Measurements from ENCODE around the gene CCDC78. TPM values are rescaled to one million over a fixed set of nuclear protein-coding genes. Genes with fewer than 3 reads are reported as not detected.

CCDC78 gene
- total and polyA plus RNA-seq, 2 of the 13 experiments (the other 11 are each of a cell fraction or from before 2014, with no cell fraction given): 0.53 to 1.5 TPM

- TF ChIP-seq GPBP1L1 (CRISPR knock-in tag; IDR thresholded peaks at IDR 0.05): no peak
- no peak for TF ChIP-seq STAT5B (CRISPR knock-in tag; IDR thresholded peaks at IDR 0.05)
- no peak for TF ChIP-seq MATR3 (CRISPR knock-in tag; IDR thresholded peaks at IDR 0.05)
- no peak for TF ChIP-seq ZNF431 (CRISPR knock-in tag; IDR thresholded peaks at IDR 0.05; ENCODE audit: borderline replicate concordance, low read depth)
- TF ChIP-seq KMT2B (CRISPR knock-in tag; IDR thresholded peaks at IDR 0.05): no peak
- TF ChIP-seq ZNF543 (CRISPR knock-in tag; IDR thresholded peaks at IDR 0.05): no peak
- TF ChIP-seq HINFP (CRISPR knock-in tag; IDR thresholded peaks at IDR 0.05; ENCODE audit: low read depth): no peak
- TF ChIP-seq ARNTL (CRISPR knock-in tag; IDR thresholded peaks at IDR 0.05): peak; percentile 81
- peak; percentile 20; the same call in 1 of the 2 replicates for TF ChIP-seq SALL1 (CRISPR knock-in tag; IDR thresholded peaks at IDR 0.05)
- TF ChIP-seq ZC3H13 (CRISPR knock-in tag; IDR thresholded peaks at IDR 0.05): no peak
- no peak for TF ChIP-seq SKI (IDR thresholded peaks at IDR 0.05; ENCODE audit: partially characterized antibody)
- no peak for TF ChIP-seq EEA1 (CRISPR knock-in tag; IDR thresholded peaks at IDR 0.05; ENCODE audit: borderline replicate concordance)
- no peak for TF ChIP-seq ZNF446 (CRISPR knock-in tag; IDR thresholded peaks at IDR 0.05)
- no peak for TF ChIP-seq ZNF33A (CRISPR knock-in tag; IDR thresholded peaks at IDR 0.05; ENCODE audit: borderline replicate concordance)
- TF ChIP-seq MAX (IDR thresholded peaks at IDR 0.05): peak; percentile 52; the same call in 1 of the 2 replicates
- TF ChIP-seq FLYWCH1 (CRISPR knock-in tag; IDR thresholded peaks at IDR 0.05): no peak
- TF ChIP-seq SIX1 (CRISPR knock-in tag; IDR thresholded peaks at IDR 0.05; ENCODE audit: borderline replicate concordance): no peak
- TF ChIP-seq MYPOP (CRISPR knock-in tag; IDR thresholded peaks at IDR 0.05): no peak
- no peak for TF ChIP-seq ZFYVE20 (CRISPR knock-in tag; IDR thresholded peaks at IDR 0.05; ENCODE audit: borderline replicate concordance, low read depth)
- no peak for TF ChIP-seq ZNF790 (CRISPR knock-in tag; IDR thresholded peaks at IDR 0.05; ENCODE audit: borderline replicate concordance)
- no peak for TF ChIP-seq ZNF644 (CRISPR knock-in tag; IDR thresholded peaks at IDR 0.05; ENCODE audit: low read depth)
- TF ChIP-seq ZSCAN21 (CRISPR knock-in tag; IDR thresholded peaks at IDR 0.05; ENCODE audit: borderline replicate concordance): no peak
- TF ChIP-seq ZBTB39 (CRISPR knock-in tag; IDR thresholded peaks at IDR 0.05): no peak
- TF ChIP-seq ZBTB1 (CRISPR knock-in tag; IDR thresholded peaks at IDR 0.05; ENCODE audit: borderline replicate concordance): no peak
Measured at GRCh38 chr16:739560-740458, 13.6 kb upstream of the CCDC78 start (continued).
